VCaP (cell line): Measurements from ENCODE around the gene IQSEC1.

Source experiments
- H3K27ac ChIP-seq: fragments of 450-650 bp; 2 replicates; pipeline ENCODE4 v1.5.1; 2017
- TF ChIP-seq, protein P1 (sequence below): fragments of 450-650 bp; conservative IDR thresholded peaks from 2 replicates; pipeline ENCODE4 v1.5.1; 2017; ENCODE audit warnings: mild to moderate bottlenecking, moderate library complexity

IQSEC1 gene

DNA sequence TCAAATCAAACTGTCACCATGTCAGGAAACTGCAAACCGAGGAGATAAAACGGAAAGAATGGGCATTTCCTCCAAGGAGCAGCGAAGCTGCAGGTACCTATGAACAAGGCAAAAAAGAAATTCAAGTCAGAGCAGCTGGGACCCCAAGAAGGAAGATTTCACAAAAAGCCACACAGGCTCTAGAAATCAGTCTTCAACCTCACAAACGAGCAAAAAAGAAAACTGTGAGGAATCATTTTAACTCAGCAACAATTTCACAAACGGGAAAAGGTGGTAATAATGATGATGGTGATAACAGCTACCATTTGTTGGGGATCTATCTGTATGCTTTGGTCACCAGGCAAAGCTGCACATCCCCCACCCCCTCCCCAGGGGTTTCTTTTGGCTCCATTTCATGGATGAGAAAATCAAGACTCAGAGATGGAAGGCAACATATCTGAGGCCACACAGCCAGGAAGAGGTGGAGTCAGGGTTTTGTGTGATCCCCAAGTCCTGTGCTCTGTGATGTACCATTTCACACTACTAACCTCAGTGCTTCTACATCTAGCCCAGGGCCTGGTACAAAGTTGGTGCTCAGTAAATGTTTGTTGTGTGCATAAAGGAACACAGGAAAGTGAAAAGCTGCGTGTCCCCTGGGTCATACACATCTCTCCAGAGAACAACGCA lies 109.9 kb downstream of the IQSEC1 start:
- TF ChIP-seq, protein P1, sequence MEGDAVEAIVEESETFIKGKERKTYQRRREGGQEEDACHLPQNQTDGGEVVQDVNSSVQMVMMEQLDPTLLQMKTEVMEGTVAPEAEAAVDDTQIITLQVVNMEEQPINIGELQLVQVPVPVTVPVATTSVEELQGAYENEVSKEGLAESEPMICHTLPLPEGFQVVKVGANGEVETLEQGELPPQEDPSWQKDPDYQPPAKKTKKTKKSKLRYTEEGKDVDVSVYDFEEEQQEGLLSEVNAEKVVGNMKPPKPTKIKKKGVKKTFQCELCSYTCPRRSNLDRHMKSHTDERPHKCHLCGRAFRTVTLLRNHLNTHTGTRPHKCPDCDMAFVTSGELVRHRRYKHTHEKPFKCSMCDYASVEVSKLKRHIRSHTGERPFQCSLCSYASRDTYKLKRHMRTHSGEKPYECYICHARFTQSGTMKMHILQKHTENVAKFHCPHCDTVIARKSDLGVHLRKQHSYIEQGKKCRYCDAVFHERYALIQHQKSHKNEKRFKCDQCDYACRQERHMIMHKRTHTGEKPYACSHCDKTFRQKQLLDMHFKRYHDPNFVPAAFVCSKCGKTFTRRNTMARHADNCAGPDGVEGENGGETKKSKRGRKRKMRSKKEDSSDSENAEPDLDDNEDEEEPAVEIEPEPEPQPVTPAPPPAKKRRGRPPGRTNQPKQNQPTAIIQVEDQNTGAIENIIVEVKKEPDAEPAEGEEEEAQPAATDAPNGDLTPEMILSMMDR: no peak

GRCh38 chr3:12962292-12962691 lies 110.9 kb downstream of the IQSEC1 start:
- peak overlapping the region; percentile 99 for H3K27ac ChIP-seq
- TF ChIP-seq, protein P1: no peak

More for the DNA sequence above, 109.9 kb downstream of the IQSEC1 start:
- peak overlapping the region; percentile 99 for H3K27ac ChIP-seq

DNA sequence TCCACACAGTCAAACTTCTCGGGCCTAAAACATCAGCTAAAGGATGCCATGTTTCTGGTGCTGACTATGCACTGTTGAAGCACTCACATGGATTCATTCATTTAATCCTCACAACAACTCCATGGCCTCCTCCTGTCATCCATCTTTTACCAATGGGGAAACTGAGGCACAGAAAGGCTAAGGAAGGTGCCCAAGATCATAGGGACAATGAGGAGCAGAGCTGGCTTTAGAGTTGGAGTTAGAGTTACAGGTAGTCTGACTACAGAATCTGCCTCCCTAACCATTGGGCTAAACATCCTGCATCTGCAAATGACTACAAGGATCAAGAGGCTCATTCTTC lies 111.6 kb downstream of the IQSEC1 start:
- TF ChIP-seq, protein P1: no peak

GRCh38 chr3:12961007-12961696 lies 112.1 kb downstream of the IQSEC1 start:
- TF ChIP-seq, protein P1: no peak
- H3K27ac ChIP-seq: peak overlapping the region; percentile 99

More for the DNA sequence above, 111.6 kb downstream of the IQSEC1 start:
- peak overlapping the region; percentile 99 for H3K27ac ChIP-seq

DNA sequence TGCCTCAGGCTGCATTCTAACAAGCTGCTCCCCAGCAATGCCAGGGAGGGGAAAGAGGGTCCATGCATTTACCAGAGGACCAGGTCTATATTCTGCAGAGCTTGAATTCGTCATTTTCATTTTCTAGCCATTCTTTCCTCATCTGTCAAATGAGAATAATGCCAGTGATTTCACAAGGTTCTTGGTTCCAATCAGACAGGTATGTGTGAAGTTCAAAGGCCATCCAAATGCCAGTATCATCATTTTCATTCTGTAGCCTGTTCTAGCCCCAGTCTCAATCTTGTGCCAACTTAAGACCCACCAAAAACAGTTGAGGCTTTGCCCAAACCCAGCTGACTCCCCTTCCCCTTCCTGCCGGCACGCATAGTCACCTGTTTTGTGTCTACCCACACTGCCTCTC lies 112.7 kb downstream of the IQSEC1 start:
- TF ChIP-seq, protein P1: no peak
- H3K27ac ChIP-seq: 0 out of 2 replicates have a peak overlapping the region, but pooled peaks have one; percentile 99

DNA sequence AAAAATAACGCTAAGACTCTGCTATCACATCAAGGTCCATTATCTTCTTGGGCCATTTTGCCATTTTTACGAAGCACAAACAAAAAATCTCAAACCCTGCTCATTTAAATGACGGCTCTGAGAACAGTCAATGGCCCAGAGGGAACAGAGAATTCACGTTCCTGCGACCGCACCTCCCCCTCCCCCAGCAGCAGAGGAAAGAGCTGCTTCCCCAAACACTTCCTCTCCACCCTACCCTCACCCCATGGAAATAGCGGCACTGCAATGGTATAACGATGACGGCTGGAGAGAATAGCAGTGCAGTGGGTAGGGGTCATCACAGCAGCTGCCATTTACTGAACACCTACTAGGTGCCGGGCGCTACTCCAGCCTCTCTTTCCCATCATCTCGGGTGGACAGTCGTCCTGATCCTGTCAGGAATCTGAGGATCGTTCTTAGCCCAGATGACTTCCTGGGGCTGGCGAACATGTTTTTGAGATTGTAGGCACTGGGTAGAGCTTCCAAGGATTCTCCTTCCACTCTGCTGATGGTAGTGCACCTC lies 113.3 kb downstream of the IQSEC1 start:
- H3K27ac ChIP-seq: no peak overlapping the region
- TF ChIP-seq, protein P1: no peak

GRCh38 chr3:12959410-12959809 lies 113.8 kb downstream of the IQSEC1 start:
- TF ChIP-seq, protein P1: no peak
- no peak overlapping the region for H3K27ac ChIP-seq
